ENCODE measurements around the gene HPGD.
"Not testable (repeated sequence)": the region's sequence is repeated elsewhere in the genome, so short reads cannot be mapped to it uniquely, and the experiment has no call there.

Gene HPGD

GRCh38 chr4:174524242-174524641 lies 2.0 kb upstream of the HPGD start:
- no peak for DNase-seq

- DNase-seq = no peak
Observed at GRCh38 chr4:174523025-174523693, 871 bp upstream of the HPGD start.

- DNase-seq = no peak
Observed at GRCh38 chr4:174521800-174522182, 497 bp downstream of the HPGD start.

- no peak for DNase-seq
Observed at GRCh38 chr4:174520660-174521059, 1.6 kb downstream of the HPGD start.

GRCh38 chr4:174517502-174518445 lies 4.5 kb downstream of the HPGD start:
- DNase-seq = no peak

GRCh38 chr4:174516794-174517193 lies 5.5 kb downstream of the HPGD start:
- DNase-seq = no peak

- no peak for DNase-seq
Observed at GRCh38 chr4:174516345-174516744, 5.9 kb downstream of the HPGD start.

GRCh38 chr4:174512745-174513144 lies 9.5 kb downstream of the HPGD start:
- DNase-seq = no peak

- DNase-seq = no peak
Observed at GRCh38 chr4:174505892-174506291, 16.4 kb downstream of the HPGD start.

- DNase-seq = no peak
Observed at GRCh38 chr4:174505007-174505406, 17.3 kb downstream of the HPGD start.

GRCh38 chr4:174503079-174503715 lies 19.1 kb downstream of the HPGD start:
- DNase-seq = no peak

- DNase-seq = no peak
Observed at GRCh38 chr4:174496631-174497432, 25.5 kb downstream of the HPGD start.

- DNase-seq = no peak
Observed at GRCh38 chr4:174495626-174496025, 26.7 kb downstream of the HPGD start.

GRCh38 chr4:174494726-174495125 lies 27.6 kb downstream of the HPGD start:
- no peak for DNase-seq

- no peak for DNase-seq
Observed at GRCh38 chr4:174494146-174494545, 28.1 kb downstream of the HPGD start.

- no peak for DNase-seq
Observed at GRCh38 chr4:174490451-174490961, 31.8 kb downstream of the HPGD start.

GRCh38 chr4:174488368-174488767 lies 33.9 kb downstream of the HPGD start:
- DNase-seq = not testable (repeated sequence)

GRCh38 chr4:174485025-174485424 lies 37.3 kb downstream of the HPGD start:
- DNase-seq = no peak

- no peak for DNase-seq
Observed at GRCh38 chr4:174483792-174484191, 38.5 kb downstream of the HPGD start.

- DNase-seq = no peak
Observed at GRCh38 chr4:174479140-174479539, 43.1 kb downstream of the HPGD start.

- DNase-seq = no peak
Observed at GRCh38 chr4:174475528-174475927, 46.8 kb downstream of the HPGD start.

GRCh38 chr4:174474457-174475075 lies 47.7 kb downstream of the HPGD start:
- no peak for DNase-seq
